ENCODE data around the gene DNAJB6.

Gene DNAJB6

GRCh38 chr7:157396316-157397035 lies 59.7 kb downstream of the DNAJB6 start:
- DNase-seq (ENCODE audit: low read depth) = no peak

- DNase-seq (ENCODE audit: low read depth) = no peak
Measured at GRCh38 chr7:157397036-157397720, 60.4 kb downstream of the DNAJB6 start.

GRCh38 chr7:157397731-157398691 lies 61.2 kb downstream of the DNAJB6 start:
- DNase-seq (ENCODE audit: low read depth) = no peak

GRCh38 chr7:157399086-157399687 lies 62.4 kb downstream of the DNAJB6 start:
- no peak for DNase-seq (ENCODE audit: low read depth)

GRCh38 chr7:157400171-157400860 lies 63.5 kb downstream of the DNAJB6 start:
- no peak for DNase-seq (ENCODE audit: low read depth)

GRCh38 chr7:157401567-157402387 lies 65.0 kb downstream of the DNAJB6 start:
- no peak for DNase-seq (ENCODE audit: low read depth)

GRCh38 chr7:157402388-157402703 lies 65.5 kb downstream of the DNAJB6 start:
- DNase-seq (ENCODE audit: low read depth) = no peak

- no peak for DNase-seq (ENCODE audit: low read depth)
Measured at GRCh38 chr7:157402911-157403534, 66.2 kb downstream of the DNAJB6 start.

GRCh38 chr7:157403646-157404401 lies 67.0 kb downstream of the DNAJB6 start:
- DNase-seq (ENCODE audit: low read depth) = no peak

GRCh38 chr7:157404845-157405481 lies 68.2 kb downstream of the DNAJB6 start:
- peak; percentile 30 for DNase-seq (ENCODE audit: low read depth)

- DNase-seq (ENCODE audit: low read depth) = no peak
Measured at GRCh38 chr7:157405501-157405900, 68.7 kb downstream of the DNAJB6 start.

- no peak for DNase-seq (ENCODE audit: low read depth)
Measured at GRCh38 chr7:157405914-157406810, 69.4 kb downstream of the DNAJB6 start.

- DNase-seq (ENCODE audit: low read depth) = no peak
Measured at GRCh38 chr7:157406971-157407370, 70.2 kb downstream of the DNAJB6 start.

GRCh38 chr7:157407512-157408257 lies 70.9 kb downstream of the DNAJB6 start:
- no peak for DNase-seq (ENCODE audit: low read depth)

- DNase-seq (ENCODE audit: low read depth) = no peak
Measured at GRCh38 chr7:157408258-157409101, 71.7 kb downstream of the DNAJB6 start.

GRCh38 chr7:157409149-157409752 lies 72.4 kb downstream of the DNAJB6 start:
- no peak for DNase-seq (ENCODE audit: low read depth)
